Kidney (tissue), 14 donors: ENCODE measurements around the gene LRRC39. TPM values are rescaled to one million over a fixed set of nuclear protein-coding genes. Genes with fewer than 3 reads are reported as not detected.

Experiments
- DNase-seq, 5 donors: peaks; one replicate each; pipeline ENCODE4 v3.0.0-alpha.2; 2013 to 2020
- FAIRE-seq: peaks from 2 replicates; lab custom pipeline; 2012; peaks lifted over from hg19 to GRCh38; lab: Jason Lieb, UNC
- H3K27ac ChIP-seq, 2 donors: one replicate each; pipeline ENCODE4 v1.7.0; 2013; ENCODE audit warnings: low read depth in 2 of 2, low read length in 2 of 2, inconsistent platforms in 1 of 2
- H3K27me3 ChIP-seq: one replicate; pipeline ENCODE4 v1.7.1; 2013; ENCODE audit warnings: low read length, inconsistent platforms; ENCODE audit not compliant: control insufficient read depth, insufficient read depth
- H3K36me3 ChIP-seq, 3 donors: one replicate each; pipeline versions ENCODE4 v1.7.0 to v1.7.1; 2013; ENCODE audit warnings: low read length in 3 of 3, control low read depth in 1 of 3, inconsistent platforms in 1 of 3; ENCODE audit not compliant: insufficient read depth in 3 of 3, control insufficient read depth in 2 of 3
- H3K4me1 ChIP-seq, 3 donors: one replicate each; pipeline versions ENCODE4 v1.7.0 to v1.7.1; 2013; ENCODE audit warnings: low read length in 3 of 3, inconsistent platforms in 1 of 3, low read depth in 1 of 3; ENCODE audit not compliant: control insufficient read depth in 2 of 3, insufficient read depth in 2 of 3
- H3K4me3 ChIP-seq, 3 donors: one replicate each; pipeline versions ENCODE4 v1.7.0 to v1.8.1; 2013; ENCODE audit warnings: low read length in 3 of 3, control low read depth in 1 of 3, inconsistent platforms in 1 of 3
- H3K9ac ChIP-seq, 3 donors: one replicate each; pipeline versions ENCODE4 v1.7.0 to v1.7.1; 2013; ENCODE audit warnings: low read length in 3 of 3, control low read depth in 1 of 3, inconsistent platforms in 1 of 3
- H3K9me3 ChIP-seq, 3 donors: one replicate each; pipeline versions ENCODE4 v1.7.0 to v1.7.1; 2013; ENCODE audit warnings: low read length in 3 of 3, control low read depth in 1 of 3, inconsistent platforms in 1 of 3; ENCODE audit not compliant: control insufficient read depth in 2 of 3, insufficient read depth in 1 of 3
- CTCF ChIP-seq: IDR thresholded peaks from 3 replicates; pipeline ENCODE4 v1.5.1; 2012; ENCODE audit warnings: mild to moderate bottlenecking, moderate library complexity, borderline replicate concordance; ENCODE audit not compliant: insufficient read depth; ENCODE audit errors: extremely low read depth
- intact Hi-C: fragments of 100-400 bp; cut with DNase I; formaldehyde crosslinking; loops from one replicate; pipeline ENCODE4 v1.11.1; 2022
- polyA plus RNA-seq: library from polyadenylated mRNA; stranded (reverse); fragments of 350-450 nt; fragmentation: Illumina TruSeq; extraction: RNeasy Lipid Tissue Mini Kit (QIAGEN cat#74804); gene quantifications from one replicate; pipeline ENCODE4 v1.2.3, GENCODE V29; 2014; ENCODE audit warnings: low read depth, low replicate concordance; ENCODE audit not compliant: insufficient read depth
- total RNA-seq: library from RNA; stranded (reverse); fragmentation: NEBNext Ultra II Directional; extraction: Animal tissue kit (Norgen Biotek cat#: 25700); gene quantifications from one replicate; pipeline ENCODE4 v1.2.1, GENCODE V29; 2021
- donor health status: control.
- donor health status: control.
- donor health status: control.
- donor health status: control.
- donor health status: control.
- donor health status: DM: yes; HTN: yes; CAD: no.
- donor health status: Normal renal cell carcinoma (clear cell type).

The LRRC39 gene
- total and polyA plus RNA-seq, 2 donors from 2014 or later, result 0.35 to 0.45 TPM

GRCh38 chr1:100198596-100198995 is 20.5 kb upstream of the LRRC39 start:
- intact Hi-C loops, result no loop called here
- FAIRE-seq (no peak), DNase-seq (no peak)
- no peaks in the 10 kb centered on the region for H3K27me3 ChIP-seq
- H3K9me3 ChIP-seq, result no peaks in the 10 kb centered on the region
- H3K4me1 ChIP-seq, result no peaks in the 10 kb centered on the region
- no peak for TF ChIP-seq CTCF
- no peak overlapping the region for H3K27ac ChIP-seq
- peaks cover 2 to 13% (median 10%) of the 10 kb centered on the region in 3 donors for H3K36me3 ChIP-seq
- no peak overlapping the region for H3K9ac ChIP-seq
- H3K4me3 ChIP-seq, result no peak overlapping the region

- Histone ChIP-seq H3K9ac (no peak overlapping the region), H3K36me3 (no peaks in the 10 kb centered on the region), H3K4me3 (no peak overlapping the region), H3K4me1 (peaks cover 0 to 8% (median 7%) of the 10 kb centered on the region in 3 donors), H3K27me3 (no peaks in the 10 kb centered on the region), H3K27ac (peak overlapping the region; percentile 68 to 80), H3K9me3 (no peaks in the 10 kb centered on the region)
- no peak for FAIRE-seq
- intact Hi-C loops, result no loop called here
- no peak for TF ChIP-seq CTCF
- peak in 4 of 5 donors; percentile 40 to 90 (median 67) for DNase-seq
Measured at GRCh38 chr1:100188617-100189016, 10.6 kb upstream of the LRRC39 start.

GRCh38 chr1:100187912-100188311 is 9.9 kb upstream of the LRRC39 start:
- intact Hi-C loops, result no loop called here
- no peak for TF ChIP-seq CTCF
- Histone ChIP-seq H3K36me3 (no peaks in the 10 kb centered on the region), H3K27ac (peak overlapping the region; percentile 4 to 32), H3K4me3 (no peak overlapping the region), H3K4me1 (peaks cover 0 to 8% (median 7%) of the 10 kb centered on the region in 3 donors), H3K9ac (no peak overlapping the region), H3K9me3 (no peaks in the 10 kb centered on the region), H3K27me3 (no peaks in the 10 kb centered on the region)
- FAIRE-seq (no peak), DNase-seq (peak in 2 of 5 donors; percentile 42 to 46)

GRCh38 chr1:100184536-100184935 is 6.5 kb upstream of the LRRC39 start:
- Histone ChIP-seq H3K36me3 (no peaks in the 10 kb centered on the region), H3K27me3 (no peaks in the 10 kb centered on the region), H3K27ac (no peak overlapping the region), H3K9me3 (no peaks in the 10 kb centered on the region), H3K9ac (no peak overlapping the region), H3K4me1 (peaks cover 0 to 5% (median 3%) of the 10 kb centered on the region in 3 donors), H3K4me3 (no peak overlapping the region)
- FAIRE-seq, result no peak
- TF ChIP-seq CTCF, result no peak
- no peak for DNase-seq
- intact Hi-C loops, result no loop called here
